ENCODE measurements around the gene XPOT.

DNA sequence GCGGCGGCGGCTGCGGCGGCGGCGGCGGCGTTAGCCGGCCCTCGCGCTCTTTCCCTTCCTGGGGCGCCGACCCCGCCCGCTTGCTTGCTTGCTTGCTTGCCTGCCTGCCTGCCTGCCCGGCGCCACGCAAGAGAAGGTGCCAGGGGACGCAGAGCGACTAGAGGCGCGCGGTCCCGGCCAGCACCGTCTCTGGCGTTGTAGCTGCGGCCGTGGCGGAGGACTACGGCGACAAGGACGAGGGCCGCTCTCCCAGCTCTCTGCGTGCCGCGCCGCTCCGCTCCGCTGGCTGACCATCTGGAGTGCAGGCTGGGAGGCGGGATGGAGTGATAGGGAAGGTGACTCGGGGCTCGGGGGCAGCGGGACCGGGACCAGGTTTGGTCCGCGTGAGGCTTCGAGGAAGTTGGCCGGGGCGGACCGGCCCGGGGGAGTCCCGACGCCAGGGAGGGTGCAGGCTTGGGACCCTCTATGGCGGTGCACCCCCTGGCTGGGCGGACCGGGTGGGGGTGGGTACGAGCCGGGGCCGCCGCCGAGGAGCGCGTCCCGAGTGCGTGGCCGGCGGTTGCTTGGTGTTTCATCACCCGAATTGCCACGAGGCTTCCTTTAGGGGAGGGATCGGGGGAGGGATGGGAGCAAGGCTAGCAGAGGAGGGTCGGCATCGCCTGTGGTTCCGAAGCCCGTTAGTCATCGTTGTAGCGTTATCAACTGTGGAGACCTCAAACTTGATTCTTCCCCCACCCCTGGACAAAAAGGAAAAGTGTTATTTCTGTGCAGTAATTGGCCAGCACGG, 471 bp downstream of the XPOT start:
- TF ChIP-seq, protein P1, sequence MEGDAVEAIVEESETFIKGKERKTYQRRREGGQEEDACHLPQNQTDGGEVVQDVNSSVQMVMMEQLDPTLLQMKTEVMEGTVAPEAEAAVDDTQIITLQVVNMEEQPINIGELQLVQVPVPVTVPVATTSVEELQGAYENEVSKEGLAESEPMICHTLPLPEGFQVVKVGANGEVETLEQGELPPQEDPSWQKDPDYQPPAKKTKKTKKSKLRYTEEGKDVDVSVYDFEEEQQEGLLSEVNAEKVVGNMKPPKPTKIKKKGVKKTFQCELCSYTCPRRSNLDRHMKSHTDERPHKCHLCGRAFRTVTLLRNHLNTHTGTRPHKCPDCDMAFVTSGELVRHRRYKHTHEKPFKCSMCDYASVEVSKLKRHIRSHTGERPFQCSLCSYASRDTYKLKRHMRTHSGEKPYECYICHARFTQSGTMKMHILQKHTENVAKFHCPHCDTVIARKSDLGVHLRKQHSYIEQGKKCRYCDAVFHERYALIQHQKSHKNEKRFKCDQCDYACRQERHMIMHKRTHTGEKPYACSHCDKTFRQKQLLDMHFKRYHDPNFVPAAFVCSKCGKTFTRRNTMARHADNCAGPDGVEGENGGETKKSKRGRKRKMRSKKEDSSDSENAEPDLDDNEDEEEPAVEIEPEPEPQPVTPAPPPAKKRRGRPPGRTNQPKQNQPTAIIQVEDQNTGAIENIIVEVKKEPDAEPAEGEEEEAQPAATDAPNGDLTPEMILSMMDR (conservative IDR thresholded peaks at IDR 0.05) = no peak
- TF ChIP-seq EZH2 (IDR thresholded peaks at IDR 0.05; ENCODE audit: low read depth) = no peak

All from PC-9 (cell line).